H1 (cell line): ENCODE data around the gene LRBA. TPM values are rescaled to one million over a fixed set of nuclear protein-coding genes. Genes with fewer than 3 reads are reported as not detected.

Experiments
- CTCF ChIA-PET: fragments of 300-600 bp; sonication (Branson Sonifier 250); formaldehyde crosslinking; loops from one replicate; lab custom pipeline; 2021; ENCODE audit not compliant: partially characterized antibody; lab: Charles Lee
- POLR2A ChIA-PET: fragments of 300-600 bp; sonication (Branson Sonifier 250); formaldehyde crosslinking; loops from one replicate; lab custom pipeline; 2021; ENCODE audit warnings: inconsistent platforms; ENCODE audit not compliant: partially characterized antibody; lab: Charles Lee
- DNase-seq, 2 experiments: peaks; one replicate each; pipeline versions ENCODE4 v3.0.0 to v3.0.0-alpha.2; 2010 to 2022; ENCODE audit warnings: low spot score in 2 of 2, low read depth in 1 of 2, mixed read lengths in 1 of 2
- FAIRE-seq: peaks from 2 replicates; lab custom pipeline; 2011; peaks lifted over from hg19 to GRCh38; lab: Jason Lieb, UNC
- H2AFZ ChIP-seq: 2 replicates; pipeline ENCODE4 v1.8.1; 2012; ENCODE audit warnings: low read length, inconsistent platforms
- H2AK5ac ChIP-seq: 2 replicates; pipeline ENCODE4 v1.6.1; 2013; ENCODE audit warnings: low read depth, low read length
- H2BK120ac ChIP-seq: replicated peaks from 2 replicates; pipeline ENCODE3; 2013; ENCODE audit warnings: low read depth, low read length, inconsistent platforms
- H2BK12ac ChIP-seq: 2 replicates; pipeline ENCODE4 v1.6.1; 2013; ENCODE audit warnings: low read depth, low read length
- H2BK15ac ChIP-seq: 2 replicates; pipeline ENCODE4 v1.6.1; 2013; ENCODE audit warnings: low read length
- H2BK20ac ChIP-seq: 2 replicates; pipeline ENCODE4 v1.6.1; 2013; ENCODE audit warnings: low read length
- H2BK5ac ChIP-seq: 2 replicates; pipeline ENCODE4 v1.6.1; 2013; ENCODE audit warnings: low read depth, low read length
- H3K14ac ChIP-seq: 2 replicates; pipeline ENCODE4 v1.6.1; 2013; ENCODE audit warnings: inconsistent platforms; ENCODE audit not compliant: insufficient read length
- H3K18ac ChIP-seq: 2 replicates; pipeline ENCODE4 v1.6.1; 2013; ENCODE audit warnings: low read length; ENCODE audit errors: extremely low read depth
- H3K23ac ChIP-seq: 2 replicates; pipeline ENCODE4 v1.6.1; 2013; ENCODE audit warnings: inconsistent platforms; ENCODE audit not compliant: insufficient read length
- H3K23me2 ChIP-seq: 2 replicates; pipeline ENCODE4 v1.6.1; 2013; ENCODE audit warnings: low read depth, low read length
- H3K27ac ChIP-seq: 2 replicates; pipeline ENCODE4 v1.6.1; 2011; ENCODE audit warnings: low read depth, low read length, inconsistent platforms
- H3K27me3 ChIP-seq, 4 experiments: replicated peaks in 1 of 4; 1 replicate in 1 of 4; 2 replicates in 3 of 4; pipeline versions ENCODE4 v1.6.1 to v1.8.1; 2011 to 2013; ENCODE audit warnings: low read length in 3 of 4, mild to moderate bottlenecking in 3 of 4, inconsistent platforms in 2 of 4, mixed read lengths in 2 of 4, moderate library complexity in 1 of 4; ENCODE audit not compliant: control insufficient read depth in 3 of 4, insufficient read depth in 3 of 4; ENCODE audit errors: extremely low read depth in 1 of 4
- H3K36me3 ChIP-seq, 4 experiments: 2 replicates each; pipeline versions ENCODE4 v1.6.1 to v1.8.1; 2011 to 2013; ENCODE audit warnings: mild to moderate bottlenecking in 4 of 4, low read length in 3 of 4, moderate library complexity in 2 of 4, control low read depth in 1 of 4, inconsistent platforms in 1 of 4; ENCODE audit not compliant: insufficient read depth in 4 of 4, control insufficient read depth in 2 of 4
- H3K4ac ChIP-seq: replicated peaks from 2 replicates; pipeline ENCODE3; 2013; ENCODE audit warnings: low read length, low read depth, mixed read lengths, inconsistent platforms; ENCODE audit not compliant: insufficient read length
- H3K4me1 ChIP-seq, 4 experiments: replicated peaks in 1 of 4; 1 replicate in 1 of 4; 2 replicates in 3 of 4; pipeline versions ENCODE4 v1.6.1 to v1.8.1; 2011 to 2013; ENCODE audit warnings: low read length in 3 of 4, inconsistent platforms in 2 of 4, mixed read lengths in 1 of 4; ENCODE audit not compliant: insufficient read depth in 4 of 4, control insufficient read depth in 3 of 4
- H3K4me2 ChIP-seq, 2 experiments: 2 replicates each; pipeline versions ENCODE4 v1.6.1 to v1.8.1; 2011 to 2013; ENCODE audit warnings: low read depth in 2 of 2, low read length in 2 of 2, control low read depth in 1 of 2, inconsistent platforms in 1 of 2, mild to moderate bottlenecking in 1 of 2; ENCODE audit not compliant: insufficient read depth in 1 of 2
- H3K4me3 ChIP-seq, 4 experiments: fragments of 200-600, 300-600 bp in 1 of 4; sonication (generic), shearing (Covaris generic), sonication (Bioruptor Twin) in 1 of 4; 2 replicates each; pipeline versions ENCODE4 v1.5.1 to v1.8.1; 2011 to 2016; ENCODE audit warnings: low read length in 4 of 4, low read depth in 3 of 4, control low read depth in 2 of 4, inconsistent platforms in 2 of 4, mild to moderate bottlenecking in 2 of 4, mixed read lengths in 1 of 4, moderate library complexity in 1 of 4; ENCODE audit not compliant: insufficient read depth in 2 of 4; ENCODE audit errors: extremely low read depth in 1 of 4
- H3K56ac ChIP-seq: replicated peaks from 2 replicates; pipeline ENCODE3; 2013; ENCODE audit warnings: low read depth, mild to moderate bottlenecking, mixed read lengths, low read length, inconsistent platforms; ENCODE audit not compliant: insufficient read length
- H3K79me1 ChIP-seq: 2 replicates; pipeline ENCODE4 v1.6.1; 2013; ENCODE audit warnings: low read depth, low read length, control low read depth
- H3K79me2 ChIP-seq, 2 experiments: 2 replicates each; pipeline versions ENCODE4 v1.6.1 to v1.8.1; 2012 to 2013; ENCODE audit warnings: low read length in 2 of 2, mild to moderate bottlenecking in 2 of 2, inconsistent platforms in 1 of 2; ENCODE audit not compliant: insufficient read depth in 2 of 2, control insufficient read depth in 1 of 2
- H3K9ac ChIP-seq, 4 experiments: replicated peaks in 1 of 4; 1 replicate in 1 of 4; 2 replicates in 3 of 4; pipeline versions ENCODE4 v1.6.1 to v1.8.1; 2011 to 2013; ENCODE audit warnings: low read depth in 3 of 4, low read length in 3 of 4, control low read depth in 2 of 4, mild to moderate bottlenecking in 2 of 4, moderate library complexity in 2 of 4, inconsistent platforms in 1 of 4; ENCODE audit errors: extremely low read depth in 1 of 4
- H3K9me3 ChIP-seq, 2 experiments: 2 replicates each; pipeline versions ENCODE4 v1.6.1 to v1.8.1; 2012 to 2013; ENCODE audit warnings: mild to moderate bottlenecking in 2 of 2, moderate library complexity in 2 of 2, control low read depth in 1 of 2, inconsistent platforms in 1 of 2, low read depth in 1 of 2, low read length in 1 of 2, mixed read lengths in 1 of 2; ENCODE audit not compliant: insufficient read depth in 2 of 2
- H4K20me1 ChIP-seq, 2 experiments: replicated peaks in 1 of 2; 2 replicates each; pipeline versions ENCODE3 to v1.8.1; 2011 to 2013; ENCODE audit warnings: inconsistent platforms in 2 of 2, low read length in 2 of 2, mild to moderate bottlenecking in 1 of 2; ENCODE audit not compliant: insufficient read depth in 2 of 2, control insufficient read depth in 1 of 2
- H4K5ac ChIP-seq: 2 replicates; pipeline ENCODE4 v1.6.1; 2013; ENCODE audit warnings: low read length, low read depth, mixed read lengths, inconsistent platforms; ENCODE audit not compliant: insufficient read length
- H4K8ac ChIP-seq: 2 replicates; pipeline ENCODE4 v1.8.0; 2013; ENCODE audit warnings: mild to moderate bottlenecking, moderate library complexity, low read length, inconsistent platforms; ENCODE audit not compliant: insufficient read depth; ENCODE audit errors: extremely low read depth
- H4K91ac ChIP-seq: replicated peaks from 2 replicates; pipeline ENCODE3; 2013; ENCODE audit warnings: low read length, mixed read lengths, inconsistent platforms; ENCODE audit not compliant: insufficient read length
- CTBP2 ChIP-seq: IDR thresholded peaks from 2 replicates; pipeline ENCODE4 v1.7.0; 2011; ENCODE audit warnings: borderline replicate concordance, mild to moderate bottlenecking, moderate library complexity, mixed read lengths, low read length; ENCODE audit not compliant: insufficient read depth, insufficient read length
- JUN ChIP-seq: IDR thresholded peaks from 2 replicates; pipeline ENCODE4 v1.6.1; 2011; ENCODE audit warnings: low read depth, mild to moderate bottlenecking, improper control_type of control experiment, low read length
- WGBS, 2 experiments: shearing (Covaris generic) in 1 of 2; methylation state at CpG; one replicate each; pipeline versions ENCODE4 v1.1.6 to v1.1.7; 2013 to 2015; ENCODE audit warnings: low lambda C conversion rate in 2 of 2, mixed read lengths in 2 of 2, inconsistent platforms in 1 of 2, low coverage in 1 of 2, missing lambda C conversion rate in 1 of 2; ENCODE audit not compliant: insufficient replicate concordance in 2 of 2, insufficient coverage in 1 of 2, insufficient read length in 1 of 2; ENCODE audit errors: extremely low coverage in 1 of 2, missing lambda C conversion rate in 1 of 2; 5-methylcytosine and 5-hydroxymethylcytosine counted together
- polyA plus RNA-seq, 7 experiments: library from polyadenylated mRNA; depleted of rRNA in 3 of 7; stranded (reverse) in 5 of 7; unstranded in 2 of 7; fragments of >200 nt in 5 of 7; fragments of 200-250 nt in 2 of 7; gene quantifications; 1 replicate in 5 of 7; 2 replicates in 1 of 7; 4 replicates in 1 of 7; pipeline versions ENCODE4 v1.2.1 to v1.2.3, GENCODE V29; 2011 to 2013; ENCODE audit warnings: missing spikeins in 2 of 7, mixed read lengths in 2 of 7
- total RNA-seq: library from RNA; stranded (reverse); fragmentation: NEBNext Ultra II Directional; extraction: Animal tissue kit (Norgen Biotek cat#: 25700); gene quantifications from 2 replicates; pipeline ENCODE4 v1.2.1, GENCODE V29; 2021

Gene LRBA
- total and polyA plus RNA-seq, 2 of the 8 experiments (the other 6 are each of a cell fraction or from before 2014, with no cell fraction given): 54.6 to 83.2 TPM

GRCh38 chr4:150391052-150391451 is 624.0 kb downstream of the LRBA start:
- ChIA-PET POLR2A (no interaction called here), CTCF (no interaction called here)
- no peak overlapping the region for H2BK20ac ChIP-seq
- H4K8ac ChIP-seq: no peak overlapping the region
- no peak overlapping the region for H3K14ac ChIP-seq
- H3K4me1 ChIP-seq: no peaks in the 10 kb centered on the region; a peak in 1 of 7 replicates
- H3K23ac ChIP-seq: no peak overlapping the region
- H2AK5ac ChIP-seq: no peak overlapping the region
- WGBS, 2 experiments: 92% methylated on average over 2 of the region's 2 CpGs; no CpG with 5 or more reads in 1 of the 2 experiments
- no peaks in the 10 kb centered on the region for H3K27me3 ChIP-seq
- no peak overlapping the region for H4K5ac ChIP-seq
- no peaks in the 10 kb centered on the region for H3K23me2 ChIP-seq
- no peaks in the 10 kb centered on the region for H3K79me2 ChIP-seq
- no peak for FAIRE-seq
- no peak overlapping the region for H3K4me3 ChIP-seq
- no peak for DNase-seq
- no peak overlapping the region for H2BK15ac ChIP-seq
- H4K91ac ChIP-seq: no peak overlapping the region
- no peak overlapping the region for H3K4ac ChIP-seq
- no peaks in the 10 kb centered on the region for H3K9me3 ChIP-seq
- H3K4me2 ChIP-seq: no peak overlapping the region
- H3K9ac ChIP-seq: no peak overlapping the region
- H3K79me1 ChIP-seq: no peaks in the 10 kb centered on the region
- no peak overlapping the region for H3K27ac ChIP-seq
- H4K20me1 ChIP-seq: no peaks in the 10 kb centered on the region
- no peak overlapping the region for H3K56ac ChIP-seq
- H2BK120ac ChIP-seq: no peak overlapping the region
- H3K18ac ChIP-seq: no peak overlapping the region
- no peak overlapping the region for H2BK12ac ChIP-seq
- no peak overlapping the region for H2BK5ac ChIP-seq
- no peak overlapping the region for H2AFZ ChIP-seq
- no peaks in the 10 kb centered on the region for H3K36me3 ChIP-seq
- no peak for TF ChIP-seq CTBP2
- no peak for TF ChIP-seq JUN
